ENCODE results near the gene KRT4. TPM values are rescaled to one million over a fixed set of nuclear protein-coding genes. Genes with fewer than 3 reads are reported as not detected.

KRT4 gene
- total RNA-seq, 1 experiment from 2014 or later, result not detected

DNA sequence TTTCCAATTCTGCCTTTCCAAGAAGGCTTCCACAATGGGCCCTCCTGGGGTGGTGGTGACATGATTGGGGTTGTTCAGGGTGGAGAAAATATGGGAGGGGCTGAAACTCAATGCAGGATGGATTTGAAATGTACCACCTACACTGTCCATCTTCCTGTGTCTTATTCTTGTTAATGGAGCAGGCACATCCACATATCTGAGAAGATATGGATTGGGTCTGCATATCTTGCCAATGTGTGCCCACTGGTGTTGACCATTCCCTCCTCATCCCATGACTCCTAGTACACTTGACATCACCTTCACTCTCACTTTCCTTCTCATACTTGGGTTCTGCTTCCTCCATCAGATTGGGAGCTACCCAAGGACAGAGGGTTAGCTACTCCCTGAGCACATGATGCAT is 44.0 kb downstream of the KRT4 start:
- ATAC-seq (no peak), DNase-seq (ENCODE audit: low read depth, low spot score) (no peak)
- Histone ChIP-seq H3K79me2 (ENCODE audit: insufficient read depth, low read length) (no peaks in the 10 kb centered on the region), H3K4me2 (ENCODE audit: low read length) (no peak overlapping the region), H3K4me3 (replicated peaks in 1 of 2; ENCODE audit: low read depth in 1 of 2, low read length in 2 of 2) (no peak overlapping the region), H3K27me3 (ENCODE audit: insufficient read depth, low read length) (peaks cover 15% of the 10 kb centered on the region; the same call in 1 of the 2 replicates), H3K36me3 (ENCODE audit: control insufficient read depth in 1 of 2, insufficient read depth in 2 of 2, low read length in 2 of 2) (no peaks in the 10 kb centered on the region), H4K20me1 (ENCODE audit: insufficient read depth) (no peaks in the 10 kb centered on the region), H3K9me3 (ENCODE audit: control insufficient read depth in 1 of 2, insufficient read depth in 1 of 2, low read depth in 1 of 2, low read length in 2 of 2) (no peaks in the 10 kb centered on the region), H2AFZ (ENCODE audit: low read depth, low read length, poor library complexity, severe bottlenecking) (no peak overlapping the region), H3K9me2 (ENCODE audit: insufficient read depth) (no peaks in the 10 kb centered on the region), H3K27ac (ENCODE audit: low read depth, low read length) (no peak overlapping the region), H3K9ac (ENCODE audit: low read length) (no peak overlapping the region), H3K4me1 (ENCODE audit: control insufficient read depth in 1 of 2, insufficient read depth in 2 of 2, low read length in 2 of 2) (peaks cover 0 to 5% of the 10 kb centered on the region in 2 experiments; a peak in 1 of 4 replicates)
- RAD21 ChIA-PET (ENCODE audit: low non-redundant PET in 1 of 2, low total read pairs in 2 of 2, uncharacterized antibody in 2 of 2, unreplicated experiment in 2 of 2), result no interaction called here
- no TSS peak for BruUV-seq (replicated peaks)
- TF ChIP-seq FOSL1 (IDR thresholded peaks at IDR 0.05; ENCODE audit: low read depth) (no peak), CBX3 (IDR thresholded peaks at IDR 0.05; ENCODE audit: low read depth) (no peak), ZFX (IDR thresholded peaks at IDR 0.05) (no peak), EZH2 (IDR thresholded peaks at IDR 0.05) (no peak), SRF (IDR thresholded peaks at IDR 0.05; ENCODE audit: low read depth) (no peak), JUND (IDR thresholded peaks at IDR 0.05) (no peak), RAD21 (IDR thresholded peaks at IDR 0.05; ENCODE audit: low read depth) (no peak), POLR2A (IDR thresholded peaks at IDR 0.05; ENCODE audit: borderline replicate concordance, extremely low read depth, insufficient read depth, insufficient read length) (no peak)
- intact Hi-C loops (cut with micrococcal nuclease), result no loop called here
- CTCF ChIA-PET, result no interaction called here
- POLR2A ChIA-PET, result no interaction called here

DNA sequence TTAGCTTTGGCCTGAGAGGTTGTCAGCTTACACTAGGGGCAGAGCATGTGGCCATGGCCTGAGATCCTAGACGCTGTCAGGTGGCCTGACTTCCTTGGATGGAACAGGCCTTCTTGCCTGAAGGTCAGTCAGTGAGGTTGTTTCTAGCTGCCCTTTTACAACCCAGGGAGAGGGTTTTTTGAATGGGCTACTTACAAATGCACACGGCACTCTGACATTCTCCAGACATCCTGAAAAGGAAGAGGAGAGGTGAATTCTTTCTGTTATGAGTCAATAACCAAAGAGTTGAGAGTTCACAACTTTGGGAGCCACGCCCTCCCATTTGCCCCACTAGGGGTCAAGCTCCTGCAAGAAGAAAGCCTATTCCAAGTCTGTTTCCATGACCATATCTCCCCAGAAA is 44.6 kb downstream of the KRT4 start:
- Histone ChIP-seq H3K4me2 (ENCODE audit: low read length) (no peak overlapping the region), H4K20me1 (ENCODE audit: insufficient read depth) (no peaks in the 10 kb centered on the region), H3K79me2 (ENCODE audit: insufficient read depth, low read length) (no peaks in the 10 kb centered on the region), H2AFZ (ENCODE audit: low read depth, low read length, poor library complexity, severe bottlenecking) (no peak overlapping the region), H3K27ac (ENCODE audit: low read depth, low read length) (no peak overlapping the region), H3K27me3 (ENCODE audit: insufficient read depth, low read length) (peaks cover 15% of the 10 kb centered on the region; the same call in 1 of the 2 replicates), H3K9me3 (ENCODE audit: control insufficient read depth in 1 of 2, insufficient read depth in 1 of 2, low read depth in 1 of 2, low read length in 2 of 2) (no peaks in the 10 kb centered on the region), H3K4me3 (replicated peaks in 1 of 2; ENCODE audit: low read depth in 1 of 2, low read length in 2 of 2) (no peak overlapping the region), H3K4me1 (ENCODE audit: control insufficient read depth in 1 of 2, insufficient read depth in 2 of 2, low read length in 2 of 2) (peaks cover 0 to 5% of the 10 kb centered on the region in 2 experiments; a peak in 1 of 4 replicates), H3K36me3 (ENCODE audit: control insufficient read depth in 1 of 2, insufficient read depth in 2 of 2, low read length in 2 of 2) (no peaks in the 10 kb centered on the region), H3K9ac (ENCODE audit: low read length) (no peak overlapping the region), H3K9me2 (ENCODE audit: insufficient read depth) (no peaks in the 10 kb centered on the region)
- intact Hi-C loops (cut with micrococcal nuclease), result no loop called here
- ChIA-PET CTCF (no interaction called here), RAD21 (ENCODE audit: low non-redundant PET in 1 of 2, low total read pairs in 2 of 2, uncharacterized antibody in 2 of 2, unreplicated experiment in 2 of 2) (no interaction called here), POLR2A (no interaction called here)
- DNase-seq (ENCODE audit: low read depth, low spot score) (no peak), ATAC-seq (no peak)
- no TSS peak for BruUV-seq (replicated peaks)
- TF ChIP-seq ZNF274 (IDR thresholded peaks at IDR 0.05; ENCODE audit: low read depth, low read length) (no peak), SRF (IDR thresholded peaks at IDR 0.05; ENCODE audit: low read depth) (no peak), CEBPB (IDR thresholded peaks at IDR 0.05; ENCODE audit: low read depth) (no peak), POLR2AphosphoS5 (IDR thresholded peaks at IDR 0.05; ENCODE audit: low read depth, low read length) (no peak), ZFX (IDR thresholded peaks at IDR 0.05) (no peak), ELF1 (IDR thresholded peaks at IDR 0.05; ENCODE audit: borderline replicate concordance, low read depth) (no peak), POLR2A (IDR thresholded peaks at IDR 0.05; ENCODE audit: borderline replicate concordance, extremely low read depth, insufficient read depth, insufficient read length) (no peak), TCF7L2 (IDR thresholded peaks at IDR 0.05; ENCODE audit: borderline replicate concordance, extremely low read depth, insufficient read depth, insufficient read length) (no peak), EGR1 (IDR thresholded peaks at IDR 0.05; ENCODE audit: low read depth) (no peak), EZH2 (IDR thresholded peaks at IDR 0.05) (no peak), FOSL1 (IDR thresholded peaks at IDR 0.05; ENCODE audit: low read depth) (no peak), SP1 (IDR thresholded peaks at IDR 0.05; ENCODE audit: low read depth) (no peak), EZH2phosphoT487 (IDR thresholded peaks at IDR 0.05; ENCODE audit: borderline replicate concordance) (no peak), RAD21 (IDR thresholded peaks at IDR 0.05; ENCODE audit: low read depth) (no peak), SIN3A (IDR thresholded peaks at IDR 0.05; ENCODE audit: low read depth) (no peak), YY1 (IDR thresholded peaks at IDR 0.05; ENCODE audit: extremely low read depth, insufficient replicate concordance, low read depth, low read length) (no peak)
- TF ChIP-seq, protein P1, sequence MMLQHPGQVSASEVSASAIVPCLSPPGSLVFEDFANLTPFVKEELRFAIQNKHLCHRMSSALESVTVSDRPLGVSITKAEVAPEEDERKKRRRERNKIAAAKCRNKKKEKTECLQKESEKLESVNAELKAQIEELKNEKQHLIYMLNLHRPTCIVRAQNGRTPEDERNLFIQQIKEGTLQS (IDR thresholded peaks at IDR 0.05), result no peak
- TF ChIP-seq, protein P2, sequence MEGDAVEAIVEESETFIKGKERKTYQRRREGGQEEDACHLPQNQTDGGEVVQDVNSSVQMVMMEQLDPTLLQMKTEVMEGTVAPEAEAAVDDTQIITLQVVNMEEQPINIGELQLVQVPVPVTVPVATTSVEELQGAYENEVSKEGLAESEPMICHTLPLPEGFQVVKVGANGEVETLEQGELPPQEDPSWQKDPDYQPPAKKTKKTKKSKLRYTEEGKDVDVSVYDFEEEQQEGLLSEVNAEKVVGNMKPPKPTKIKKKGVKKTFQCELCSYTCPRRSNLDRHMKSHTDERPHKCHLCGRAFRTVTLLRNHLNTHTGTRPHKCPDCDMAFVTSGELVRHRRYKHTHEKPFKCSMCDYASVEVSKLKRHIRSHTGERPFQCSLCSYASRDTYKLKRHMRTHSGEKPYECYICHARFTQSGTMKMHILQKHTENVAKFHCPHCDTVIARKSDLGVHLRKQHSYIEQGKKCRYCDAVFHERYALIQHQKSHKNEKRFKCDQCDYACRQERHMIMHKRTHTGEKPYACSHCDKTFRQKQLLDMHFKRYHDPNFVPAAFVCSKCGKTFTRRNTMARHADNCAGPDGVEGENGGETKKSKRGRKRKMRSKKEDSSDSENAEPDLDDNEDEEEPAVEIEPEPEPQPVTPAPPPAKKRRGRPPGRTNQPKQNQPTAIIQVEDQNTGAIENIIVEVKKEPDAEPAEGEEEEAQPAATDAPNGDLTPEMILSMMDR (IDR thresholded peaks at IDR 0.05 in 2 of 3, conservative IDR thresholded peaks at IDR 0.05 in 1 of 3; ENCODE audit: borderline replicate concordance in 1 of 3, insufficient read depth in 1 of 3, low read depth in 2 of 3, low read length in 2 of 3), result no peak
- TF ChIP-seq, protein P3, sequence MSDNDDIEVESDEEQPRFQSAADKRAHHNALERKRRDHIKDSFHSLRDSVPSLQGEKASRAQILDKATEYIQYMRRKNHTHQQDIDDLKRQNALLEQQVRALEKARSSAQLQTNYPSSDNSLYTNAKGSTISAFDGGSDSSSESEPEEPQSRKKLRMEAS (IDR thresholded peaks at IDR 0.05), result no peak
